Common myeloid progenitor, CD34-positive (primary cell): ENCODE results near the gene NANOS1.

Source experiments
- CTCF ChIA-PET: fragments of 350-600 bp; sonication (Branson Sonifier 250); formaldehyde crosslinking; loops from one replicate; lab custom pipeline; 2021; ENCODE audit warnings: antibody characterized with exemption; lab: Charles Lee
- POLR2A ChIA-PET: fragments of 350-600 bp; sonication (Branson Sonifier 250); formaldehyde crosslinking; loops from one replicate; lab custom pipeline; 2021; ENCODE audit warnings: antibody characterized with exemption; lab: Charles Lee
- DNase-seq, 3 donors: peaks; one replicate each; pipeline versions ENCODE4 v3.0.0 to v3.0.0-alpha.2; 2013
- H3K27ac ChIP-seq, 2 experiments: 1 replicate in 1 of 2; 2 replicates in 1 of 2; pipeline ENCODE4 v1.7.0; 2013; ENCODE audit warnings: inconsistent platforms in 2 of 2, low read length in 2 of 2, mild to moderate bottlenecking in 2 of 2, low read depth in 1 of 2, moderate library complexity in 1 of 2; ENCODE audit not compliant: severe bottlenecking in 2 of 2, insufficient read depth in 1 of 2, poor library complexity in 1 of 2
- H3K27me3 ChIP-seq, 5 experiments: replicated peaks in 2 of 5; 1 replicate in 3 of 5; 2 replicates in 2 of 5; pipeline versions ENCODE4 v1.6.1 to v1.7.0; 2013; ENCODE audit warnings: low read length in 4 of 5, mild to moderate bottlenecking in 2 of 5, moderate library complexity in 2 of 5, inconsistent platforms in 1 of 5; ENCODE audit not compliant: insufficient read depth in 5 of 5, control insufficient read depth in 4 of 5
- H3K36me3 ChIP-seq, 4 experiments: 1 replicate in 2 of 4; 2 replicates in 2 of 4; pipeline versions ENCODE4 v1.6.1 to v1.7.0; 2013; ENCODE audit warnings: low read length in 3 of 4, control low read depth in 1 of 4, mild to moderate bottlenecking in 1 of 4; ENCODE audit not compliant: control insufficient read depth in 4 of 4, insufficient read depth in 4 of 4
- H3K4me1 ChIP-seq, 4 experiments: 1 replicate in 3 of 4; 2 replicates in 1 of 4; pipeline versions ENCODE4 v1.6.1 to v1.7.1; 2013; ENCODE audit warnings: low read length in 3 of 4, mild to moderate bottlenecking in 3 of 4, control low read depth in 1 of 4, inconsistent platforms in 1 of 4, moderate library complexity in 1 of 4; ENCODE audit not compliant: control insufficient read depth in 4 of 4, insufficient read depth in 4 of 4; ENCODE audit errors: control extremely low read depth in 1 of 4
- H3K4me3 ChIP-seq, 7 experiments: 1 replicate in 4 of 7; 2 replicates in 3 of 7; pipeline versions ENCODE4 v1.5.1 to v1.7.0; 2013; ENCODE audit warnings: mild to moderate bottlenecking in 7 of 7, low read length in 6 of 7, moderate library complexity in 6 of 7, inconsistent platforms in 2 of 7, low read depth in 2 of 7, control low read depth in 1 of 7; ENCODE audit not compliant: insufficient read depth in 4 of 7, control insufficient read depth in 1 of 7; ENCODE audit errors: extremely low read depth in 1 of 7
- H3K9me3 ChIP-seq, 5 experiments: 1 replicate in 4 of 5; 2 replicates in 1 of 5; pipeline versions ENCODE4 v1.6.1 to v1.7.1; 2013; ENCODE audit warnings: low read length in 4 of 5, mild to moderate bottlenecking in 2 of 5, inconsistent platforms in 1 of 5, low read depth in 1 of 5, moderate library complexity in 1 of 5; ENCODE audit not compliant: control insufficient read depth in 4 of 5, insufficient read depth in 2 of 5; ENCODE audit errors: control extremely low read depth in 1 of 5
- WGBS: methylation state at CpG from one replicate; pipeline ENCODE4 v1.1.5; 2013; ENCODE audit not compliant: insufficient coverage; 5-methylcytosine and 5-hydroxymethylcytosine counted together

NANOS1 gene

DNA sequence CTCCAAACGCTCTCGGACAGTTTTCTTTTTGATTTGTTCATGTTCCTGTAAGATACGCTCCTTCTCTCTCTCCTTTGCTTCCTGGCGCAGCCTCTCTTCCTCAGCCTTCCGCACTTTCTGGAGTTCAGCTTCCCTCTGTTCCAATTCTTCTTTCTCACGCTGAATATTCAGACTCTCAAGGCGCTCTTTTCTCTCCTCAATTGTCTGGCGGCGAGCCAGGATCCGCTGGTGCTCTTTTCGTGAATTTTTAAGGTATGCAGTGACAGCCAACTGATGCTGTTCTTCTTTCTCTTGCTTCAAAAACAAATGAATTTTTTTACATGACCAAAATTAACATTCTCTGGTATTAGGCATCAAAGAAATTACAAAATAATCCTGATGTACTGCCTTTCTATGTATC lies 28.5 kb downstream of the NANOS1 start:
- CTCF ChIA-PET = interaction anchor here (1.4 kb wide), 1 partner anchor 17 kb away, joined by 3 read pairs; no protein-coding TSS in a partner anchor
- Histone ChIP-seq H3K27me3 (no peaks in the 10 kb centered on the region), H3K4me3 (no peak overlapping the region), H3K27ac (no peak overlapping the region), H3K36me3 (peaks cover 60 to 97% (median 75%) of the 10 kb centered on the region in 4 experiments), H3K4me1 (no peaks in the 10 kb centered on the region), H3K9me3 (peaks cover 0 to 4% (median 0%) of the 10 kb centered on the region in 5 experiments)
- POLR2A ChIA-PET = interaction anchor here (0.7 kb wide), 1 partner anchor 11 kb away, joined by 3 read pairs; no protein-coding TSS in a partner anchor
- WGBS = 97% methylated on average over 10 of the region's 11 CpGs
- no peak for DNase-seq

DNA sequence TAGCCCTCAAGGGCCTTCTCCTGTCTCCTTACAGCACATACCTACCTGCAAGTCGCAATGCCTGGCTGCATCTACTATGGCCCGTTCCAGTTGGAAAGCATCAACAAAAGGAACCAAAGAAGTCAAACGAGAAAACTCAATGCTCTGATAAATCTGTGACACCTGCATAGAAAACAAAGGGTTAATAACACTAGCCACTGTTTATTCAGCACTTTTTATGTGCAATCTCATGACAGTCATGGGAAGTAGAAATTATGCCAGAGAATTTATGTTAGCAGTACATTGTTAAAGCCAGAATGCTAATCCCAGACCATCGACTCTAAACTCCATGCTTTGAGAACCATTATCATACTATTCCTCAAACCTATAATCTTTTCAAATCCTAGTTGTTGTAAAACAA lies 30.0 kb downstream of the NANOS1 start:
- ChIA-PET CTCF (no interaction called here), POLR2A (no interaction called here)
- 100% methylated on average over 2 of the region's 4 CpGs for WGBS
- Histone ChIP-seq H3K27ac (no peak overlapping the region), H3K27me3 (no peaks in the 10 kb centered on the region), H3K36me3 (peaks cover 51 to 96% (median 72%) of the 10 kb centered on the region in 4 experiments), H3K4me1 (no peaks in the 10 kb centered on the region), H3K4me3 (no peak overlapping the region), H3K9me3 (no peaks in the 10 kb centered on the region)
- no peak for DNase-seq

DNA sequence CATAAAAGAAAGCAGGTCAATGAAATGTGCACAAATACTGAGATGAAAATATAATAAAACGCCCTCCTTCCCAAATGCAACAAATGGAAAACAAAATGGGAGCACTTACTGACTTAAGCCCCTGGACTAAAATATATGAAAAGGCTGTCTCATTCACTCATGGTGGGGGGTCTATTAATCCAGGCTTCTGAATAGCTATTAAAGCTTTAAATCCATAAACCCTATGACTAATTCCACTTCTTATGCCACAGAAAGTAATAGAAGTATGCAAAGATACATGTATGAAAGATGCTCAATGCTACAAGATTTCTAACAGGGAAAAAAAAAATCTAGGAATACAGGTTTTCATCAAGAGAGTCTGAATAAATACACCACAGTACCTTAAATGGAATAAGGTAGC lies 30.6 kb downstream of the NANOS1 start:
- no peak for DNase-seq

DNA sequence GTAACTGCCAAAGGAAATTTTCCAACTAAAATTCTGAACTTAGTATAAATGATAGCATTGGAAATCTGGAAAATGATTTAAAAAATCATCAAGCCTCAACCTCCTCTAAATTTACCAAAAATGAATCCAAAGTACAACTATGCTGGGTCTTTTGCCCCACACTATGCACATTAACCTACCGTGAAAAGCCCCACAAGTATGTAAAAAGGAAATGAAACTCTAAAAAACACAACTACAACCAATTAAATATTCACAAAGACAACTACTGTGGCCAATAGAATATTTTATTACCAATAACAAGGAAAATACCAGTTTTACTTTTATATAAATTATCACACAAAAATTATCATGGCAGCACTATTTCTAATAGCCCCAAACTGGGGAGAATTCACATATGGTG lies 31.8 kb downstream of the NANOS1 start:
- Histone ChIP-seq H3K4me1 (no peaks in the 10 kb centered on the region), H3K36me3 (peaks cover 50 to 94% (median 71%) of the 10 kb centered on the region in 4 experiments), H3K4me3 (no peak overlapping the region), H3K9me3 (no peaks in the 10 kb centered on the region), H3K27me3 (no peaks in the 10 kb centered on the region), H3K27ac (no peak overlapping the region)
- POLR2A ChIA-PET = no interaction called here
- WGBS = no CpG with 5 or more reads among the region's 1 CpG
- CTCF ChIA-PET = no interaction called here
- DNase-seq = no peak

More for the DNA sequence above, 30.6 kb downstream of the NANOS1 start:
- POLR2A ChIA-PET = no interaction called here
- no peaks in the 10 kb centered on the region for H3K4me1 ChIP-seq
- H3K9me3 ChIP-seq = no peaks in the 10 kb centered on the region
- H3K4me3 ChIP-seq = no peak overlapping the region
- peaks cover 52 to 96% (median 72%) of the 10 kb centered on the region in 4 experiments for H3K36me3 ChIP-seq
- no peaks in the 10 kb centered on the region for H3K27me3 ChIP-seq
- 83% methylated on average over 1 of the region's 1 CpG for WGBS
- H3K27ac ChIP-seq = no peak overlapping the region
- CTCF ChIA-PET = no interaction called here

DNA sequence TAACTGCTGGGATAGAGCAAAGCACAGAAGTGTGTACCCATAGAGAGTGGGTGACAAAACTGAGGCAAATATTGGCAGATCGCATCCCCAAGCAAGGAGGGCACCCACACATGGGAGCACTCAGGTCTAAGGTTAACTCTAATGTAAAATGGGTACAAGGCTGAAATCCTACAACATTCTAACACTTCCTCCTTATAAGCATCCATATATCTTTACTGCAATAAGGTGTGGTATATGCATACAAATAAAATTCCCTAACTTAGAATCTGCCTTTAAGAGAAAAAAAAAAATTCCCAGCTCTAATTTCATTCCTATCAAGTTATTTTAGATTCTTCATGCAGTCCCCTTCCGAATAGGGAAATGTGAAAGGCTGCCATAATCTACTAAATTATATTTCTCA lies 32.4 kb downstream of the NANOS1 start:
- H3K27me3 ChIP-seq = no peaks in the 10 kb centered on the region
- POLR2A ChIA-PET = no interaction called here

DNA sequence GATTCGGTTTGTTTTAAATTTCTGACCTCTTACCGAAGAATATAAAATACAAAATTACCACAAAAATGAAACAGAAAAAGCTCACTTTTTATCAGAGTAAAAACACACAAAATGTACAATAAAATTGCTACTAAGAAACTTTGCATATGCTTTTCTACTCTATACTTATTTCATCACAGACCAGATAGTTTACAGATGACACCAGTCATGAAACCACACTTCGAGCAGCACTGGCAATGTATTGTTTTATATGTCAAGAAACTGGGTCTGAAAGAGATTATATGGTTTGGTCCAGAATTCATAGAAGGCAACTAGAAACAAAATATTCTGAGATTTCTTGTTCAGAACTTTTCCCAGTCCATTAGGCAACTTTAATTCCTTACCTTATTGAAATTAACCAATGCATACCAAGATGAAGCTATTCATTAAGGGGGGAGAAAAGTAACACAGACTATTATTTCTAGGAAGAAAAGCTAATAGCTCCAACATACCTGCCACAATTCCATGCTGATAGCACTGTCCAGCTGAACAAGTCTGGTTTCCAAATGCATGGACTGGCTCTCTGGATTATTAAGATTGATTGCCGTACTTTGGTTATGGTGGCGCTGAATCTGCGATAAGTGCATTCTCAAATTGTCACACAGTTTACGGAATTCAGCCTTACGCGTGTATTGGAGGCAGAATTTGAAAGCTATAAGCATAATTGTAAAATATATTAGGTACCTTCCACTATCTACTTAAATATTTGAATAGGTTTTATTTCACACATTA lies 41.1 kb downstream of the NANOS1 start:
- H3K9me3 ChIP-seq = no peaks in the 10 kb centered on the region
- peaks cover 24 to 77% (median 57%) of the 10 kb centered on the region in 4 experiments for H3K36me3 ChIP-seq
- ChIA-PET POLR2A (no interaction called here), CTCF (interaction anchor here (0.5 to 0.9 kb wide), 3 partner anchors 12 to 515 kb away, joined by 3 read pairs; no protein-coding TSS in a partner anchor)
- no peaks in the 10 kb centered on the region for H3K4me1 ChIP-seq
- no peak overlapping the region for H3K27ac ChIP-seq
- no peak overlapping the region for H3K4me3 ChIP-seq
- 100% methylated on average over 3 of the region's 9 CpGs for WGBS
- no peak for DNase-seq
- no peaks in the 10 kb centered on the region for H3K27me3 ChIP-seq

More for the DNA sequence above, 32.4 kb downstream of the NANOS1 start:
- CTCF ChIA-PET = no interaction called here
- Histone ChIP-seq H3K27ac (no peak overlapping the region), H3K36me3 (peaks cover 44 to 92% (median 70%) of the 10 kb centered on the region in 4 experiments), H3K4me3 (no peak overlapping the region), H3K4me1 (no peaks in the 10 kb centered on the region), H3K9me3 (no peaks in the 10 kb centered on the region)
- no CpG with 5 or more reads among the region's 2 CpGs for WGBS
- DNase-seq = no peak

DNA sequence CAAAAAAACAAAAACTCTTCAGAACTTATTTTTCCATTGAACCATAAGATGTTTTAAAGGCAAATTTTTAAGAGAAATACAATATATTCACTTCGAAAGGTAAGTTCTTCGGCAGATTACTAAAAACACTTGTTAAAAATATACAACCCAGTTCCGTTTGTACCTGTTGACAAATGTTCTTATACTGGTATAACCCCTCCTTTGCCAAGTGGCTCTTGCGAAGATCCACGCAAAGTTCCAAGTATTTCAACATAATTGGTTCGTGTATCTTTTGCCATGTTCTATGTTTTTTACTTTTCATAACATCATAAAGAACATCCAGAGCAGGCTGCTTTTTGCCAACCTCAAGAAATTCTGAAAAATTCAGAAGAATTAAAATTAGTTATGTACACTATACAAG lies 44.1 kb downstream of the NANOS1 start:
- no peaks in the 10 kb centered on the region for H3K9me3 ChIP-seq
- H3K4me3 ChIP-seq = no peak overlapping the region
- DNase-seq = no peak
- POLR2A ChIA-PET = no interaction called here
- H3K36me3 ChIP-seq = peaks cover 24 to 62% (median 38%) of the 10 kb centered on the region in 4 experiments
- H3K4me1 ChIP-seq = peaks cover 4 to 14% (median 10%) of the 10 kb centered on the region in 4 experiments
- H3K27me3 ChIP-seq = no peaks in the 10 kb centered on the region
- CTCF ChIA-PET = no interaction called here
- WGBS = 100% methylated on average over 3 of the region's 6 CpGs
- no peak overlapping the region for H3K27ac ChIP-seq
